GM19438 (cell line): ENCODE measurements around the gene SLC5A6.

Source experiments
- ATAC-seq: cut with Tn5 transposase; IDR thresholded peaks from one replicate; pipeline ENCODE4 v1.9.1; 2021; ENCODE audit warnings: low read depth; ENCODE audit not compliant: unreplicated experiment

The SLC5A6 gene

DNA sequence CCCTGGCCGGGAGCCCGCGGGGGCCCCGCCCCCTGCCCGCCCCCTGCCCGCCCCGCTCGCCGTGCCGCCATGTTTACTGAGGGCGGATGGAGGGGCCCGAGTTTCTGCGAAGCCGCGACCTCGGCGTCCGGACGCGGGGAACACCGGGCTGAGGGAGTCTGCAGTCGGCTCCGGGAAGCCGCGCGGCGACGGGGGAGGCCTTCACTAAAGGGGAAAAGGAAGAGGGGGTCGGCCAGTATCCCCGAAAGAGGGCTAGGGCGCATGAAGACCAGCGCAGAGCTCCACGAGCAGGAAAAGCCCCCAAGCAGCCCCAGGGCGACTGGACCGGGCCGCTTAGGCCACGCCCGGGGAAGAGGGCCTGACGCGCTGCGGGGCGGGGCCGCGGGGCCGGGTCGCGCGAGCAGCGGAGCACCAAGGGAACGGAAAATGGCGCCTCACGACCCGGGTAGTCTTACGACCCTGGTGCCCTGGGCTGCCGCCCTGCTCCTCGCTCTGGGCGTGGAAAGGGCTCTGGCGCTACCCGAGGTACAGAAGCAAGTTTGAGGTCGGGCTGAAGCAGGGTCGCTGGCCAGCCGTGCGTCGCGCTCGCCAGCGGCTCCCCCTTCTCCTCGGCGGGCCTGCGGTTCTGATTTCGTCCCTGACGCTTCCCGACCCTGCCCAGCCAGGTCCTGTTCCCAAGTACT lies at the start of gene SLC5A6, which contains the start of gene ATRAID:
SLC5A6 (minus strand) TSS at position 326 of the 683 bp plus-strand sequence. CDS start 4,618 bp downstream, outside the sequence.
ATRAID (plus strand) TSS at position 99 of the 683 bp plus-strand sequence; CDS start at position 427, 328 bp downstream.
- ATAC-seq = peak; percentile 78

DNA sequence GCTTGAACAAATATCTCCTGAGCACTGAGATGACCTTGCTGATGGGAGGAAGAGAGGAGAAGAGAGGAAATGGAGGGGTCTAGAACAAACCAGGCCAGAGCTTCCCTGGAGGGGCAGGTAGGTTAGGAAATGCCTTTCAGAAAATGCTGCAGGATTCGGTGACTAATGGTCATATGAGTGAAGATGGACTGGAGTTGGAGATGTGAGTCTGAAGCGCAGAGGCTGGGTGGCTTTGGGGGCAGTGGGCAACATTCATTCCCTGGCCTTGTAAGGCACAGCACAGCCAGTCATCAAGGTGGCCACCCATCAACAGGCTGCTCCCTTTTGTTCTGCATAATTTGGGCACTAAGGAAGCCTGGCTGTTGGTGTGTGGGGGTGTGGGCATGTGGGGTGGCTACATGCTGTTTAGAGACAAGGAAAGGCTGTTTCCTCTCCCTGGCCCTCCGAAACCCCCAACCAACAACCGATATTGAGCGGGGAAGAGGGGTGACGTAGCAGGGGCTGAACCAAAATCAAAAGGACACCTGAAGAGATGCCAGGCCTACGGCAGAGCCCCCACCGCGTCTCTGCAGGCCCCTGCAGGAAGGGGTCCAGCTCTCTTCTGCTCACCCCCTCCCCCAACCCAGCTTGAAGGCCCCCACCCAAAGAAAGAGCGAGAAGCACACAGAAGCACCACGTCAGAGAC lies 49.3 kb upstream of the SLC5A6 start:
- ATAC-seq = no peak

DNA sequence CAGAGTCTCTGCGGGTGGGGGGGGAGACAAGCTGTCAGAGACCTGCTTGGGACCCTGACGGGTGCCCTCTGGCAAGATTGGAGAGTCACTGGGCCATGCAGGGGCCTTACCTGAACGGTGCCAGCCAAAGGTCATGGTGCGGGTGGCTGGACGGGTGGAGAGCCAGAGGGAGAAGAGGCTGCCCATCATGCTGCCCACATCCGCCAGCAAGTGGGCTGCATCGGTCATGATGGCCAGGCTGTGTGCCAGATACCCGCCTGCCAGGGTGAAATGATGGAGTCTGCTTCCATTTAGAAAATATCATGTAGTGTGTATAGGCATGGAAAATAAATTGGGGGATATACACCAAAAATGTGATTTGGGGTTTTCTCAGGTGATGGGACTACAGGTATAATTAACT lies 46.0 kb upstream of the SLC5A6 start:
- ATAC-seq = no peak

DNA sequence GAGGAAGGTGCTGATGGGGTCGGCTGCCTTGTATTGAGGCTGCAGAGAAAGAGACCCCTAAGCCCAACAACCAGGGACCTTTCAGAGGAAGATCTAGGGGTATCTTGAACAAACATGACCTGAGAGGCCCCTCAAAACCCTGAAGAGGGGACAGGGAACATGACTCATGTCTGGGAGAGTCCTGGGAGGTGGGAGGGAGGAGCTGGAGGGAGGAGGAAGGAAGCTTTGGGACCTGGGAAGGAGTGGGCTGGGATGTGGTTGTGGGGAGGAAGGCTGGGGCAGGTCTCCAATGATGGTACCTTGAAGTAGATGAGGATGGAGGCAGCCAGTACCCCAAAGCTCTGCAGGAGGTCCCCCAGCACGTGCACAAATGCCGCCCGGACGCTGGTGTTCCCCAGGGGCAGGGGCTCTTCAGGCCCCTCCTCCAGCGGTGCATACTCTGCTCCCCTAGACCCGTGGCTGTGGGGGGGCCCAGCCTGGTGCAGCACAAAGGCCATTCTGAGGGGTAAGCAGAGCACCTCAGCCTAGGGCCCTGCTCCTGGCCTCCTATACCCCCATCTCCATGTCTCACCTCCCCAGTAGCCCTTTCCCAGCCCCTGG lies 44.9 kb upstream of the SLC5A6 start:
- ATAC-seq = no peak

DNA sequence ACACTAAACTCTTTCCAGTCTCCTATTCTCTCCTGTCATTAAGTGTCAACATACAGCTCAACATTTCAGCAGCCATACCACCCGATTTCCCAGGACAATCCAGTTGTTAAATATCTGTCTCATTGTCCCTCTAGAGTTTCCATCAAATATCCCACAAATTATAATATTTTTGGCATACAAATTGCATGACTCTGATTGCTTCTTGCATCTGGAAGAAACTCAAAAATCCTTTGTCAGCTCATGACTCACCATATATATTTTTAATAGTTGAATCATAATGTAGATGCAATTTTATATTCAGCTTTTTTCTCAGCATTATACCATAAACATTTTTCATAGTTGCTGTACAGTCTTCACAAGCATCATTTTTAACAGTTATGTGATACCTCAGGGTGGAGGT lies 43.6 kb upstream of the SLC5A6 start:
- ATAC-seq = no peak

DNA sequence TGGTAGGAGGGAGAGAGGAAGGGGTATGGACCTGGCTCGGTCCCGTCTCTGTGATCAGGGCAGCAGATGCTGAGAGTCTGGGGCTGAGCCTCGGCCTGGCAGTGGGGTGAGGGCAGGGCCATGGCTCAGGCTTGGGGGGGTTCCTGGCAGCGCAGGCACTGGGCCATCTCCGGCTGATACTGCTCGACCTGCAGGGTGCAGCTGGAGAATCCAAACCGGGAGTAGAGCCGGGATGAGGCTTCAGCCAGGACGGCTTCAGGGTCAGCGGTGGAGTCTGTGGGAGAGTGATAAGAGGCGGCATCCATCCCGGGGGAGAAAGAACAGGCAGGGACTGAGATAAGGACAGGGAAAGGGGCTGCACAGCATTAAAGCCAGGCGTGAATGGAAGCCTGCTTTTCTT lies 43.1 kb upstream of the SLC5A6 start:
- no peak for ATAC-seq

DNA sequence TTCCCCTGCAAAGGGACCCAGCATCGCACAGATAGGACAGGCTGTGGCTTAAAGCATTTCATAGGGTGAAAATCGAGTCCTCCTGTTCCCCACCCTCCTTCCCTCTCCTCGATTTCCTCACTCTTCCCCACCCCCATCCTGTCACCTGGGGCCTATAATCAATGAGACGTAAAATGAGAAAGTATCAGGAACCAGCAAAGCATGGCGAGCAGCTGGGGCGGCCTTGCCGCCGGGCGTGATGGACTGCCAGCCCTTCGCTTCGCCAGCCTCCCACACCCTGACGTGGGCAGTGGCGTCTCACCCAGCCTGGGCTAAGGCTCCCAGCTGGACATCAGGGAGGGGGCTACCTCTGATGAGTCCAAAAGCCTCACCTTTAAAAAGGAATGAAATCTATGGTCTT lies 39.7 kb upstream of the SLC5A6 start:
- ATAC-seq = no peak

DNA sequence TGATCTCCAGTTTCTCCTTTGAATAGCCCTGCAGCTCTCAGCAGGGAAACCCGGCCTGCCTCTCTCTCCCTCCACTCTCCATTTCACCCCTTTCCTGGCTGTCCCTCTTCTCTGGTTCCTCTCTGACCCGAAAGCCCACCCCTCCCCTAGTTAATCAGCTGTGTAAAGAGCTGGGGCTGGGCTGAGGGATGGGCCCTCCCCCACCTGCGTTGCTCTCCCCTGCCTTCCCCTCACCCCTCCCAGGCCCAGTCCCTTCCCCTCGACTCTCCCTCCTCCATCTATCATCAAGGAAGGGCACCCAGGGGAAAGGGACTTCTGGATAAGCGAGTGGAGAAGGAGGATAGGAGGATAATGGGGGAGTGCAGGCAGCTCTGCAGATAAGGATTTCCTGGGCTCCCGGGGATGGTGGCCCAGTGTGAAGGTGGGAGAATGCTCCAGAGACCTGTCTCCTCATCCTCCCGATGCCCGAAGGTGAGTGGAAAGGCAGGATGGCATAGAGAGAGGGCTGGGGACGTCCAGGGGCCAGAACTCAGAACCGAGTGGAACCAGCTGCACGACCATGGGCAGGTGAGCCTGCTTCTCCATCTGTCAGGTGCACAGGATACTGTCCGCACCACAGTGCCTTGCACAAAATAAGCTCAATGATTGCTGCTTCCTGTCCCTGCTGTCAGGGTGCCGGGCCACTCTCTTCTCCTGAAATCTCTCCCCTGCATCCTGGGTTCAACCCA lies 38.7 kb upstream of the SLC5A6 start:
- ATAC-seq = no peak

DNA sequence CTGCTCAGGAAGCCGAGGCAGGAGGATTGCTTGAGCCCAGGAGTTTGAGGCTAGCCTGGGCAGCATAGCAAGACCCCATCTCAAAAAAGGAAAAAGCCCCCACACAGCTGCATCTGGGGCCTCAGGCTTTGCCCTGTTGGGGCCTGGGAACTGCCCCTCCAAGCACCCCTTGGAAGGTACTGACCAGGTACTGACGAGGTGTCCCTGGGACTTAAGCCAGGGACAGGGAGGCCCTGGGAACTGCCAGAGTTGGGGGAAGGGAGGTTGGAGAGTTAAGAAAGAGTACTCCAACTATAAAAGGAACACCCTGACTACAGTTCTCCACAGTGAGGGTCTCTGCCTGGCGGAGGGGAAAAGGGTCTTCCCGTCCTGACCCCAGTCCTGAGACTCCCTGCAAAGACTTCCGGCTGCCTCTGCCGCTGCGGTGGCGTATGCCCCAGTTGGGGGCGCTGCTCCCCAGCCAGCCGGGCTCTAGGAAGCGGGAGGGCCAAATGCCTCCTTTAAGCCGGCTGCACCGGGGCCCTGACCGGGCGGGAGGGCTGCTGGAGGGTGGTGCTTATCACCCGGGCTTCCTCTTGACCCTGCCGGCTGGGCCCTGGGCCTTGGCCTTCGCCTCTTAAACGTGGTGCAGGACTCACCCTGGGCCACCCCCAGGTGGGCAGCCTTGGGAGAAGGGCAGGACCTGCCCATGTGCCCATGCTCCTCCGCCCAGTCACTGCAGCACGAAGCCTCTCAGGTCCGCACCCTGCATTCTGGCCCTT lies 38.0 kb upstream of the SLC5A6 start:
- no peak for ATAC-seq

DNA sequence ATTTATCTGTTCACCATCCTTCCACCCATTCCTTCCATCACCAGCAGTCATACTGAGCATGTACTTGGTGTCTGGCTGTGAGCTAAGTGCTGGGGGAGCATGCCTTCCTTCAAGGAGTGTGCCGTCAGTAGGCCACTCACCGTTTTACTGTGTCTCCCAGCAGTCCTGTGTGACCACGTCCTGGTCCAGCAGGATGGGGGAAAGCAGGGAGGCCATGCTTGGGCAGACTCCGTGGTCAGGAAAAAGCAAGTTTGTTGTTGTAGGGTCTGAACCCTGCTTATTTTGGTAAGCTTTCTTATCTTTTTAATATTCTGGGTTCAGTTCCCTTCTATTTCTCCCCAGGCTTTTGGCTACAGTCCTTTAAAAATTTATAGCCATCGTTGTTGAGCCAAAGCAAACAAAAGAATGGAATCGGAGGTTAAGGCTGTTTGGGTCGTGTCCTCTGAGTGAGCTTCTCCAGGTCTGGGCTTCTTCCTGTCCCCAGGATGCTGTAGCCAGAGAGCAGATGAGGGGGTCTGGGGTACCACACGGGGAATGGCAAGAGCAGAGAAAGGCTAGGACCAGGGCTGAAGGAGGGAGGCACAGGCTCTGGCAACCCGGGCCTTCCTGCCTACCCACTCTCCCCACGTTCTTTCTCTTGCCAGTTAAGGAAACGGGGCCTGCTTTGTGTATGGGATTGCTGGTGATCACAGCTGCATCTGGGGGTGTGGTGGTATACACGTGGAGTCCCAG lies 37.3 kb upstream of the SLC5A6 start:
- no peak for ATAC-seq

DNA sequence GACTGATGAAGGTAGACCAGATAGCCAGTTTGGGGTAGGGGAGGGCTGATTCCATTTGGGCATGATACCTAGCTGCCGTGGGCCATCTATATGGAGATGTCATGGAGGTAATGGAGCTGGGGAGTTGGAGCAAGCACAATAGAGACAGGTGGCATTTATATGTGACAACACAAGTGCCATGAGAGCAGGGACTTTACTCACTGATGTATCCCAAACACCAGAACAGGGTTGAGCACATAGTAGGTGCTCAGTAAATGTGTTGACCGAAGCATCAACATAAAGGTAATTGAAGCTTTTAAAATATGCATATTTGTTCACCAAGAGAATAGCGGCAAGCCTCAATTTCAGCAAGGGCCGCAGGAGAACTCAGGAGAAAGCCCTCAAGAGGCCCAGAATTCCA lies 35.8 kb upstream of the SLC5A6 start:
- no peak for ATAC-seq

DNA sequence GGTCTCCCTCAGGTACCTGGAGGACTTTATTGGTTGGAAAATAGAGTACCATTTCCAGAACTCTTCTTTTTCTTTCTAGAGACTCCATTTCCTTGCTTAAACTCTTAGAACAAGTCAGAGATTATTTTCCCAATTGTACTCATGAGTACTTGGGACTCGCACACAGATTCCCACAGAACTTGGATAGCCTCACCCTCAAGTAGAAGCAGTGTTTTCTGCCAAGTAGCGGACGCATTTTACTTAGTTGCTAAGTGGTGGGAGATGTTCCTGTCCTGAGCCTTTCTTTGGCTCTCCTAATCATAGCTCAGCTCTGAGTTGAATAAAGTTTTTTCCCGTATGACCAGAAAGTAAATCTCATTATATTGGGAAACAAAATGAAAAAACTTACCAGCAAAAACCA lies 33.6 kb upstream of the SLC5A6 start:
- no peak for ATAC-seq

DNA sequence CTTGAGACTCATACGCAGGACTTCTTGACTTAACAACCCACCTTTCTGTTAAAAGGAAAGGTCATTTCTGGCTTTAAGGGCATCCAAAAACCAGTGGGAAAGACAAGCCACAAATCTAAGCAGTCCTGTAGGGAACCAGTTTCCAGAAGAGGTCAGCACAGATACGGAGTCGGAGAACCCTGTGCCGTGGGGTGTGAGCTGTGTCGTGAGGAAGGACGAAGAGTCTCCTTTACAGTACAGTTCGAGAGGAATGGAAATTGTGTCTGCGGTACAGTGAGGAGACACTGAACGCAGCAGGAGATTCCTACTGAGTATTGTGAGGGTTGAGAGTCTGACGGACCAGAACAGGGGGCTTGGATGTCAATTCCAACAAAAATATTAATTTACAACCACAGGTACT lies 33.0 kb upstream of the SLC5A6 start:
- no peak for ATAC-seq

DNA sequence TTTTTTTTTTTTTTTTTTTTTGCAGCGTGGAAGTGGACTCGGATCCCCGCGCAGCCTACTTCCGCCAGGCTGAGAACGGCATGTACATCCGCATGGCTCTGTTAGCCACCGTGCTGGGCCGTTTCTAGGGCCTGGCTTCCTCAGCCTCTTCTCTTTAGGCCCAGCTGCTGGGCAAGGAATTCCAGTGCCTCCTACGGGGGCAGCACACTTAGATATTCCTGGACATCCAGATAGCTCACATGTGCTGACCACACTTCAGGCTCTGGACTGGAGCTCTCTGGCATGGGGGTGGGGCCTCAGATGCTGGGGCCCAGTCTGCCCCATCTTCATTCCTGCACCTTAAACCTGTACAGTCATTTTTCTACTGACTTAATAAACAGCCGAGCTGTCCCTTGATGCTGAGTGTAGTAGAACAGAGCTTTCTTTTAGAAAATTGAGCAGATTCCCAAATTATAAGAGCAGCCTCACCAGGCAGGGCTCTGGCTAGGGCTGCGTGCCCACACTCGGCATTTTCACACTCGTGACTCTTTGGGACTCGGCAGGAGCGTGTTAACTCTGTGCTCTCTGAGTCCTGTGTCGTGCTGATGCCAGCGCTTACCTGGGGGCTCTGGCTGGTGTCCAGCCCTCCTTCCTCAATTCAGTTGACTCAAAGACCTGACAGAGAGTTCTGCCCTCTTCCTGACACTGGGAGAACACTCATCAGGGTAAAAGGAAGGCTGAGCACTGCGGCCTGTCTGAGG lies 31.5 kb upstream of the SLC5A6 start:
- ATAC-seq = no peak

DNA sequence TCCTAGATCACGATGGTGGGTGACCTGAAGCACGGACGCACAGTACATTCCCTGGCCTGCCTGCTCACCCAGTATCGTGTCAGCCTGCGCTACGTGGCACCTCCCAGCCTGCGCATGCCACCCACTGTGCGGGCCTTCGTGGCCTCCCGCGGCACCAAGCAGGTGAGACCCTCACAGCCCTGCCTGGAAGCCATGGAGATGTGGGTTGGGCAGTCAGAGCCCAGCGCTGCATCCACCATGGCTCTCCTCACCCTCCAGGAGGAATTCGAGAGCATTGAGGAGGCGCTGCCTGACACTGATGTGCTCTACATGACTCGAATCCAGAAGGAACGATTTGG lies 30.5 kb upstream of the SLC5A6 start:
- no peak for ATAC-seq

DNA sequence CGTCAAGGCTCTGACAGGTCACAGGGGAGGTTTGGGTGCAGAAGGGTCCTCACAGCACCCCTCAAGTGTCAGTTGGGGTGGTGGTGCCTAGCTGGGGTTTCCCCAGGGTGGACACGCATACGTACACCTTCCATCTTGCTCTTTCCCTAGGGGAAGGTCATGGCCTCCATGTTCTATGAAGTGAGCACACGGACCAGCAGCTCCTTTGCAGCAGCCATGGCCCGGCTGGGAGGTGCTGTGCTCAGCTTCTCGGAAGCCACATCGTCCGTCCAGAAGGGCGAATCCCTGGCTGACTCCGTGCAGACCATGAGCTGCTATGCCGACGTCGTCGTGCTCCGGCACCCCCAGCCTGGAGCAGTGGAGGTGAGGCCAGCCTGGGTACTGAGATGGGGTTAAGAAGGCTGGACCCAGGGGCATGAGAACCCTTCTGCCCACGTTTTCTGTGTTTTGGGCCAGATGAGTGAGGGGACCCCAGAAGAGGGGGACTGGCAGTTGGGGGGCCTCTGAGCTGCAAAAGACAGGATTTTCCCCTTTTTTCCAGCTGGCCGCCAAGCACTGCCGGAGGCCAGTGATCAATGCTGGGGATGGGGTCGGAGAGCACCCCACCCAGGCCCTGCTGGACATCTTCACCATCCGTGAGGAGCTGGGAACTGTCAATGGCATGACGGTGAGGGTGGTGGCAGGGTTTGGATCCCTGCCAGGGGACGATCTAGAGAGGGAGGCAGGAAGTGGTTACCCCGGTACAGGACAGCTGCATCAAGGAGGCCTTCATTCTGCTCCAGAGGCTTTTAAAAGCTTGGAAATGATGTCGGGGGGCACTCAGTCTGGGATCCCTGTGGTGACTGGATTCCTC lies 29.9 kb upstream of the SLC5A6 start:
- no peak for ATAC-seq

DNA sequence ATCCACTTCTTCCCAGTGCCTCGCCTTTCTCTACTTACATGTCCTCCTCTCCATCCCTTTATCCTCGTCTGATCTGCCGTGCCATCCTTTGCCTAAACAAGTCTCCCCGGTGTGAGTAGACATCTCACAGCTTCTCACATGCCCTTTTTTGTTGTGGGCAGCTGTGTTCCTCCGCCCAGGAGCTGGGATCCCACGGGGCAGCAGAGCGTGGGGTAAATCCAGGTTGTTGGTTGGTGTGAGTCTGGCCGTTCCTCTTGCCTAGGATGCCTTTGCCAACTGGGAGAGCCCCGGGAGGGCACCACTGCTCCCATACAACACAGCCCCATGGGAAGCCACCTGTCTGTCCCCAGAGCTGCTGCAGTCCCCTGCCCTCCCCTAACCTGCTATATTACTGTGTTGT lies 28.3 kb upstream of the SLC5A6 start:
- ATAC-seq = no peak

DNA sequence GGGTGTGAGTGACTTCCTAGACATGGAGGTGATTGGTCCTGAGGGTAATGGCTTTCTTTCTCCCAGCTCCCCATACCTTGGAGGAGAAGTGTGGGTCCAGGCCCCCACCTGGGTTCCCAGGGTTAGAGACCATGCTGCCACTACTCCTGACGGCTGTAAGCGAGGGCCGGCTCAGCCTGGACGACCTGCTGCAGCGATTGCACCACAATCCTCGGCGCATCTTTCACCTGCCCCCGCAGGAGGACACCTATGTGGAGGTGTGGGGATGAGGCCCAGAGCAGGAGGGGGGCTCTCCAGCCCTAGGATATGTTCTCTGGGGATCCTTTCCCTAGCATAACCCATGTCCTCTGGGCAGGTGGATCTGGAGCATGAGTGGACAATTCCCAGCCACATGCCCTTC lies 26.9 kb upstream of the SLC5A6 start:
- no peak for ATAC-seq
